CD14-positive monocyte (primary cell): ENCODE data around the gene NATD1. TPM values are rescaled to one million over a fixed set of nuclear protein-coding genes. Genes with fewer than 3 reads are reported as not detected.

ENCODE experiments used
- DNase-seq, 3 donors: peaks; one replicate each; pipeline ENCODE4 v3.0.0-alpha.2; 2011 to 2022
- H2AFZ ChIP-seq: 2 replicates; pipeline ENCODE4 v1.6.0; 2012; ENCODE audit warnings: mild to moderate bottlenecking, low read depth, low read length, inconsistent platforms; ENCODE audit not compliant: insufficient read depth, poor library complexity, severe bottlenecking
- H3K27ac ChIP-seq, 2 donors: 1 replicate in 1 of 2; 2 replicates in 1 of 2; pipeline ENCODE4 v1.5.1; 2012 to 2013; ENCODE audit warnings: low read length in 2 of 2, control low read depth in 1 of 2, inconsistent platforms in 1 of 2, low read depth in 1 of 2, mild to moderate bottlenecking in 1 of 2
- H3K27me3 ChIP-seq, 2 donors: one replicate each; pipeline versions ENCODE4 v1.6.0 to v1.6.1; 2011 to 2013; ENCODE audit warnings: low read length in 2 of 2; ENCODE audit not compliant: control insufficient read depth in 2 of 2, insufficient read depth in 2 of 2
- H3K36me3 ChIP-seq, 2 donors: replicated peaks in 1 of 2; 1 replicate in 1 of 2; 2 replicates in 1 of 2; pipeline versions ENCODE4 v1.5.1 to v1.6.1; 2012 to 2013; ENCODE audit warnings: low read length in 2 of 2, control low read depth in 1 of 2, inconsistent platforms in 1 of 2, mild to moderate bottlenecking in 1 of 2; ENCODE audit not compliant: insufficient read depth in 2 of 2, control insufficient read depth in 1 of 2
- H3K4me1 ChIP-seq, 2 donors: 1 replicate in 1 of 2; 2 replicates in 1 of 2; pipeline versions ENCODE4 v1.5.1 to v1.6.1; 2012 to 2013; ENCODE audit warnings: low read length in 2 of 2, control low read depth in 1 of 2, inconsistent platforms in 1 of 2, mild to moderate bottlenecking in 1 of 2, moderate library complexity in 1 of 2; ENCODE audit not compliant: insufficient read depth in 2 of 2, control insufficient read depth in 1 of 2
- H3K4me2 ChIP-seq: replicated peaks from 2 replicates; pipeline ENCODE3; 2012; ENCODE audit warnings: low read length, moderate library complexity, mild to moderate bottlenecking; ENCODE audit not compliant: poor library complexity, severe bottlenecking; ENCODE audit errors: extremely low read depth
- H3K4me3 ChIP-seq, 3 experiments: fragments of 200-600 bp in 1 of 3; sonication (generic) in 1 of 3; replicated peaks in 1 of 3; 1 replicate in 2 of 3; 2 replicates in 1 of 3; pipeline ENCODE4 v1.5.1; 2011 to 2013; ENCODE audit warnings: low read length in 3 of 3, mild to moderate bottlenecking in 3 of 3, control low read depth in 2 of 3, low read depth in 2 of 3, inconsistent platforms in 1 of 3, moderate library complexity in 1 of 3
- H3K79me2 ChIP-seq: 2 replicates; pipeline ENCODE4 v1.6.0; 2012; ENCODE audit warnings: mild to moderate bottlenecking, control low read depth, inconsistent platforms, low read length, moderate library complexity; ENCODE audit not compliant: insufficient read depth
- H3K9ac ChIP-seq: 2 replicates; pipeline ENCODE4 v1.6.0; 2017; ENCODE audit warnings: low read length, mild to moderate bottlenecking; ENCODE audit not compliant: insufficient read depth, poor library complexity, severe bottlenecking
- H3K9me3 ChIP-seq, 2 donors: replicated peaks in 1 of 2; 1 replicate in 1 of 2; 2 replicates in 1 of 2; pipeline versions ENCODE4 v1.5.1 to v1.6.1; 2012 to 2013; ENCODE audit warnings: low read length in 2 of 2, control low read depth in 1 of 2; ENCODE audit not compliant: control insufficient read depth in 1 of 2, insufficient read depth in 1 of 2
- H4K20me1 ChIP-seq: 2 replicates; pipeline ENCODE4 v1.6.0; 2012; ENCODE audit warnings: mild to moderate bottlenecking, low read length, control low read depth, moderate library complexity; ENCODE audit not compliant: insufficient read depth
- H3K27ac Mint-ChIP-seq, 7 donors: one replicate each; pipeline ENCODE4 v1.8.0; 2020; ENCODE audit warnings: mild to moderate bottlenecking in 7 of 7, mixed read lengths in 7 of 7, moderate library complexity in 6 of 7, inconsistent platforms in 2 of 7
- H3K27me3 Mint-ChIP-seq, 3 donors: one replicate each; pipeline ENCODE4 v1.8.0; 2021 to 2022; ENCODE audit warnings: low read depth in 3 of 3, mild to moderate bottlenecking in 3 of 3, mixed read lengths in 3 of 3, moderate library complexity in 3 of 3, inconsistent platforms in 1 of 3
- H3K36me3 Mint-ChIP-seq, 2 donors: one replicate each; pipeline ENCODE4 v1.8.0; 2020; ENCODE audit warnings: mixed read lengths in 2 of 2, inconsistent platforms in 1 of 2, mild to moderate bottlenecking in 1 of 2
- H3K4me1 Mint-ChIP-seq: one replicate; pipeline ENCODE4 v1.8.0; 2020; ENCODE audit warnings: mild to moderate bottlenecking, mixed read lengths
- H3K4me3 Mint-ChIP-seq, 2 donors: one replicate each; pipeline ENCODE4 v1.8.0; 2020; ENCODE audit warnings: mild to moderate bottlenecking in 2 of 2, mixed read lengths in 2 of 2, moderate library complexity in 1 of 2
- H3K9me3 Mint-ChIP-seq, 7 donors: one replicate each; pipeline ENCODE4 v1.8.0; 2020 to 2022; ENCODE audit warnings: mixed read lengths in 7 of 7, mild to moderate bottlenecking in 6 of 7, moderate library complexity in 6 of 7, inconsistent platforms in 2 of 7
- CTCF ChIP-seq: fragments of 200-600 bp; IDR thresholded peaks from one replicate; pipeline ENCODE4 v1.8.0; 2022; ENCODE audit warnings: antibody characterized with exemption, mild to moderate bottlenecking
- WGBS: methylation state at CpG from one replicate; pipeline ENCODE4 v1.1.5; 2013; ENCODE audit warnings: missing lambda C conversion rate; ENCODE audit not compliant: insufficient coverage; 5-methylcytosine and 5-hydroxymethylcytosine counted together
- intact Hi-C, 2 donors: fragments of 100-400 bp; cut with micrococcal nuclease; formaldehyde crosslinking; loops; one replicate each; pipeline versions ENCODE4 v1.15.0 to v1.15.1; 2023
- polyA plus RNA-seq, 3 donors: library from polyadenylated mRNA; depleted of rRNA in 1 of 3; unstranded in 2 of 3; stranded (reverse) in 1 of 3; fragments of 300-500 nt in 2 of 3; fragments of >200 nt in 1 of 3; fragmentation: Illumina TruSeq in 2 of 3; gene quantifications; 1 replicate in 2 of 3; 2 replicates in 1 of 3; pipeline ENCODE4 v1.2.3, GENCODE V29; 2012 to 2021

The NATD1 gene
- polyA plus RNA-seq, 3 donors = 3.0 to 13.6 (median 3.8) TPM

GRCh38 chr17:21297026-21297520, 43.9 kb upstream of the NATD1 start:
- peaks cover 0 to 17% (median 2%) of the 10 kb centered on the region in 7 donors for H3K9me3 Mint-ChIP-seq
- TF ChIP-seq CTCF = no peak
- Histone ChIP-seq H3K9ac (no peak overlapping the region), H2AFZ (no peak overlapping the region), H3K4me2 (no peak overlapping the region), H3K36me3 (peaks cover 68 to 100% of the 10 kb centered on the region in 2 donors), H4K20me1 (peaks cover 100% of the 10 kb centered on the region), H3K27me3 (no peaks in the 10 kb centered on the region), H3K9me3 (peaks cover 0 to 8% of the 10 kb centered on the region in 2 donors), H3K4me1 (no peaks in the 10 kb centered on the region), H3K79me2 (peaks cover 78% of the 10 kb centered on the region), H3K4me3 (no peak overlapping the region), H3K27ac (peak overlapping the region in 1 of 2 donors; percentile 36)
- no peak for DNase-seq
- no peak overlapping the region for H3K4me3 Mint-ChIP-seq
- intact Hi-C loops = no loop called here
- 76% methylated on average over 9 of the region's 10 CpGs for WGBS
- peaks cover 48 to 75% of the 10 kb centered on the region in 2 donors for H3K36me3 Mint-ChIP-seq
- no peaks in the 10 kb centered on the region for H3K27me3 Mint-ChIP-seq
- peak overlapping the region in 4 of 7 donors; percentile 11 to 72 (median 40) for H3K27ac Mint-ChIP-seq
- peaks cover 10% of the 10 kb centered on the region for H3K4me1 Mint-ChIP-seq

GRCh38 chr17:21296097-21297025, 43.2 kb upstream of the NATD1 start:
- no peaks in the 10 kb centered on the region for H3K27me3 ChIP-seq
- 71% methylated on average over 22 of the region's 22 CpGs for WGBS
- peak overlapping the region in 1 of 2 donors; percentile 36 for H3K27ac ChIP-seq
- no peak for TF ChIP-seq CTCF
- no peak overlapping the region for H3K9ac ChIP-seq
- Mint-ChIP-seq H3K27ac (peak overlapping the region in 5 of 7 donors; percentile 6 to 80 (median 38)), H3K9me3 (peaks cover 0 to 17% (median 2%) of the 10 kb centered on the region in 7 donors), H3K27me3 (peaks cover 0 to 2% (median 0%) of the 10 kb centered on the region in 3 donors), H3K4me1 (peaks cover 10% of the 10 kb centered on the region), H3K36me3 (peaks cover 46 to 75% of the 10 kb centered on the region in 2 donors), H3K4me3 (no peak overlapping the region)
- H2AFZ ChIP-seq = no peak overlapping the region
- peaks cover 100% of the 10 kb centered on the region for H4K20me1 ChIP-seq
- H3K9me3 ChIP-seq = peaks cover 0 to 11% of the 10 kb centered on the region in 2 donors
- intact Hi-C loops = no loop called here
- H3K36me3 ChIP-seq = peaks cover 68 to 100% of the 10 kb centered on the region in 2 donors
- H3K79me2 ChIP-seq = peaks cover 85% of the 10 kb centered on the region
- DNase-seq = no peak
- H3K4me2 ChIP-seq = no peak overlapping the region
- H3K4me3 ChIP-seq = no peak overlapping the region
- no peaks in the 10 kb centered on the region for H3K4me1 ChIP-seq
